T-helper 22 cell (primary cell): Measurements from ENCODE around the gene ZDHHC19.
"Not testable (repeated sequence)": the region's sequence is repeated elsewhere in the genome, so short reads cannot be mapped to it uniquely, and the experiment has no call there.

Experiments used
- DNase-seq: peaks from one replicate; pipeline ENCODE4 v3.0.0-alpha.2; 2020; ENCODE audit warnings: low read depth

Gene ZDHHC19

GRCh38 chr3:196178993-196179379, 32.2 kb downstream of the ZDHHC19 start:
- DNase-seq, result no peak

DNA sequence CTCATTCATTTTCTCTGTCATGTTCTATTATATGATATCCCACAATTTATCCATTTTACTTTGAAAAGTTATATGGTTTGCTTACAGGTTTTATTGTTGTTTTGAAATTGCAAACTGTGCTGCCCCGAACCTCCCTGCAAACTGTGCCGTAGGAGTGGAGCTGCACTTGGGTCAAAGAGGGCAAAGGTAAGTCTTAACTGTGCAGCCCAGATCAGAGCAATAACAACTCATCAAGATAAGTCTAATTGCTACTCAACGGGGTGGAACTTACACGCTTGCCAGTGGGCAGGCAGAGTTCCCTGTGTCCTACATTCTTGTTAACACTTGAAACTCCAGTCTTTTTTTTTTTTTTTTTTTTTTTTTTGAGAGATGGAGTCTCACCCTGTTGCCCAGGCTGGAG, 33.2 kb downstream of the ZDHHC19 start:
- DNase-seq, result no peak

- no peak for DNase-seq
Measured at GRCh38 chr3:196177567-196177966, 33.6 kb downstream of the ZDHHC19 start.

DNA sequence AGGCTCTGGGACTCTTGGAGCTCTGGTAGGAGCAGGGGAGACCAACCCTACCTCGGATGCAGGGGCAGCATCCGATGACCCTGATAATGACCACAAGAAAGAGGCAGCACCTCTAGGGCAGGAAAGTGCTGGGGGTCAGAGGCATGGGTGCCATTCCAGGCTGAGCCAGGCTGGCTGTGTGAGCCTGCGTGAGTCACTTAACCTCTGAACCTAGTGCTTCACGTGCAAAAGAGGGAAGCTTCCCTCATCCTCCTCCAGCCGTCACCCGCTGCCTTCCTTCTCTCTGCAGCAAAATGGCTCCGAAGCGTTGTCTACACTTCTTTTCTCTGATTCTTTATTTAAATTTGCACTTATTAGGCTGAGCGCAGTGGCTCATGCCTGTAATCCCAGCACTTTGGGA, 35.5 kb downstream of the ZDHHC19 start:
- DNase-seq, result no peak

- DNase-seq, result no peak
Measured at GRCh38 chr3:196175116-196175625, 36.0 kb downstream of the ZDHHC19 start.

- DNase-seq, result no peak
Measured at GRCh38 chr3:196174652-196175051, 36.5 kb downstream of the ZDHHC19 start.

DNA sequence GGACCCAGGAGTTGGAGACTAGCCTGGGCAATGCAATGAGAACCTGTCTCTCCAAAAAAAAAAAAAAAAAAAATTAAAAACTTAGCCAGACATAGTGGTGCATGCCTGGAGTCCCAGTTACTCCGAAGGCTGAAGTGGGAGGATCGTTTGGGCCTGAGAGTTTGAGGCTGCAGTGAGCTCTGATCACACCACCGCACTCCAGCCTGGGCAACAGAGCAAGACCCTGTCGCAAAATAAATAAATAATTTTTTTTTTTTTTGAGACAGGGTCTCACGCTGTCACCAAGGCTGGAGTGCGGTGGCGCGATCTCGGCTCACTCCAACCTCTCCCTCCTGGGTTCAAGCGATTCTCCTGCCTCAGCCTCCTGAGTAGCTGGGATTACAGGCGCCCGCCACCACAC, 40.9 kb downstream of the ZDHHC19 start:
- not testable (repeated sequence) for DNase-seq

- DNase-seq, result no peak
Measured at GRCh38 chr3:196169836-196170240, 41.4 kb downstream of the ZDHHC19 start.

- no peak for DNase-seq
Measured at GRCh38 chr3:196168808-196169391, 42.3 kb downstream of the ZDHHC19 start.

- no peak for DNase-seq
Measured at GRCh38 chr3:196166741-196167140, 44.5 kb downstream of the ZDHHC19 start.

- no peak for DNase-seq
Measured at GRCh38 chr3:196165850-196166249, 45.4 kb downstream of the ZDHHC19 start.

GRCh38 chr3:196165006-196165575, 46.1 kb downstream of the ZDHHC19 start:
- DNase-seq, result not testable (repeated sequence)

- no peak for DNase-seq
Measured at GRCh38 chr3:196164576-196164975, 46.6 kb downstream of the ZDHHC19 start.

DNA sequence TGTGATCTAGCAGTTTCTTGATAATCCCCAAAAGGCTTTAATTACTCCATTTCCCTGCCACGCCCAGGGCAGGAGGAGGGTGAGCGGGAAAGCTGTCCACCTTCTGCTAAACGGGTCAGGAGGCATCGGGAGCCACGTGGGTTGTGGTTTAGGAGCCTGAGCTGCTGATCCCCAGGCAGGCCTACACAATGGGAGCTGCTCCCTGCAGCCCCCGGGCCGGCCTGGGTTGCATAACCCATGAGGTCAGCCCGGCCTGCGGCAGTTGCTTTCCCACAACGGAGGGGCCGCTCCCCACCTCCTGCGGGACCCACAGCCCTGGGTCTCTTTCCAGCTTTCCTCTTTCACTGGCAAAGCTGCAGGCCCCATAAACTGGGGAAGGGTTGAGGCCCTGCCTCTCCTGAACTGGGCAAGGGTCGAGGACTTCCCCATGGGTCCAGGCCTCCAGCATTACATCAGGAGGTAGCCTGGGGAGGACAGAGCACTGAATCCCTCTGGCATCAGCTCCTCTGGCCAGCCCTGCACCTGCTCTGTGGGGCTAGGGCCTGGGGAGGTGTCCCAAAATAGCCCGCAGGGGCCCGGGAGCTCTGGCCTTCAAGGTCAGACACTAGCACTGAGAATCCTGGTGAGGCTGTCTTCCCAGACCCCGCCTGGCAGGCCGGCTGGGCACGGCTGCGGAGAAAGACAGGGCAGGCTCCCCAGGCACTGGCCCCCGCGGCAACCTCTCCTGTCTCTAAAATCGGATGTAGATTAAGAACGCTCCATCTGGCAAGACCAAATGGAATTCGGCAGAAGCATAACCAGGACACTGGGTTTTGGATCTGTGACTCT, 47.3 kb downstream of the ZDHHC19 start:
- DNase-seq, result no peak

GRCh38 chr3:196163212-196163611, 48.0 kb downstream of the ZDHHC19 start:
- no peak for DNase-seq

GRCh38 chr3:196162679-196163078, 48.5 kb downstream of the ZDHHC19 start:
- no peak for DNase-seq

DNA sequence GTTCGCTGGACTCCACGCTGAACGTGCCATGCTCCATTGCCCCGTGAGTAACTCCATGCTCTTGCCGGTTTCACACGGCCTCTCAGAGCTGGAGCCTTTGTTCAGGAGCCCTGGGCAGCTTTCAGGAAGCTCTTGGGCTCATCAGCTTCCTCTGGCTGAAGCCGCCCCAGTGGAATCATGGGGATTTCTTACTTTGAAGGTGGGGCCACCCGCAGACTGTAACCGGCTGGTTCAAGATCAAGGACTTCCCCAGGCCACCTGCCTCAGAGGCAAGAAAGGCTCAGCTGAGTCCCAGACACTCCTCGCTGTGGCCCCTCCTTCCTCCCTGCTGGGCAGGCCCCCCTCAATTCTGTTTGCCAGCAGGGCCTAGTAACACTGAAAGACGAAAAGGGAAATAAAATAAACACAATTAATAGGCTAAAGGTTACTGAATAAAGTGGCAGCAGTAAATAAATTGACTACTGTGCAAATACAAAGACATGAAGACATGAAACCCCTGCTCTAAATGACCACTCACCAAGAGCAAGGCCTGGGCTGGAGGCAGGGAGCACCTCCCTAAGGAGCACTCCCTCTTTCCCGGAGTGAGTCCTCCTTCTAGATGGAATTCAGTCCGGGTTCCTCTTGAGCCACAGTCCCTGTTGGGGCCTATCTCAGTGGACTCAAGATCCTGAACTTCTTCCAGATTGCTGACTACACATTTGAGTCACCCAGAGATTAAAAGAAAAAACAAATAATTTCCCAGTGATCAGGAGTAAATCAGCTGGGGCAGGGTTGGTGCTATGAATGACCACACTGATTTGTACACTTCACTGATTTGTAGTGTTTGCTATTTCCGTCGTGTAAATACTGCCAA, 51.0 kb downstream of the ZDHHC19 start:
- no peak for DNase-seq

- DNase-seq, result no peak
Measured at GRCh38 chr3:196159526-196159925, 51.7 kb downstream of the ZDHHC19 start.

DNA sequence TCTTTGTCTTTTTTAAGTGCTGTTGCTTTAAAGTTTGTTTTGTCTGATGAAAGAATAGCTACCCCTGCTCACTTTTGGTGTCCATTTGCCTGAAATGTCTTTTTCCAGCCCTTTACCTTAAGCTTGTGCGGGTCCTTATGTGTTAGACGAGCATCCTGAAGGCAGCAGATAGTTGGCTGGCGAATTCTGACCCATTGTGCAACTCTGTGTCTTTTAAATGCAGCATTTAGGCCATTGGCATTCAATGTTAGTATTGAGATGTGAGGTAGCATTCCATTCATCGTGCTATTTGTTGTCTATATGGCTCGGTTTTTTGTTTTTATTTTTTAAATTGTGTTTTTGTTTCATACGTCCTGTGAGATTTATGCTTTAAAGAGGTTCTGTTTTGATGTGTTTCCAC, 55.0 kb downstream of the ZDHHC19 start:
- no peak for DNase-seq

DNA sequence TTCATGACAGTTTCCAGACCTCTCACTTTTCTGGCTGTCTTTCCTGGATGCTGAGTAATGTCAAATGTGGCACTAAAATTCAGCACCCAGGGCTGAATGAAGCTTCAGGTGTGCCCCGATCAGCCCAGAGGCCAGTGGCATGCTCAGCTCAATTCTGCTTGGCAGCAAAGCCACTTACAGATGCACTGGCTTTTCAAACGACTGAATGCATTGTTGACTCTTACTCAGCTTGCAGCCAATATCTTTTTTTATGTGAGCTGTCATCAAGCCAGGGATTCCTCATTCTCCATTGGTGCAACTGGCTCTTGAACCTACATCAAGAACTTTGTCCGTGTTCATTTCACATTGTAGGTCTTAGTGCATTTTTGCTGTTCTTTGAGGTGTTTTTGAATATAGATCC, 60.7 kb downstream of the ZDHHC19 start:
- DNase-seq, result no peak

GRCh38 chr3:196149831-196150301, 61.3 kb downstream of the ZDHHC19 start:
- no peak for DNase-seq

DNA sequence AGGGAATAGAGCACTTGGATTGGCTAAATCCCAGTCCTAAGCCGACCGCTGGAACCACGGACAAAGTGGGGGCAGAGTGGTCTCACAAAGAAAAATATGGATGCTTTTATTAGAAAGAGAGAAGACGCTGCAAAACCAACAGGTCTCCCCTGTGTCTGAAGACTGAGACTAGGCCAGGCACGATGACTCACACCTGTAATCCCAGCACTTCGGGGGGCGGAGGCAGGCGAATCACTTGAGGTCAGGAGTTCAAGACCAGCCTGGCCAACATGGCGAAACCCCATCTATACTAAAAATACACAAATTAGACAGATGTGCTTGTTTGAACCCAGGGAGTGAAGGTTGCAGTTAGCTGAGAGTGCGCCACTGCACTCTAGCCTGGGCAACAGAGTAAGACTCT, 61.8 kb downstream of the ZDHHC19 start:
- no peak for DNase-seq
